K562 treated with DMSO at 1 percent for 48 hours (cell line): ENCODE results near the gene TSSK2. TPM values are rescaled to one million over a fixed set of nuclear protein-coding genes. Genes with fewer than 3 reads are reported as not detected.

Experiments used
- total RNA-seq: library from RNA; unstranded; fragments of 300-600 nt; gene quantifications from 2 replicates; pipeline ENCODE4 v1.2.3, GENCODE V29; 2022; ENCODE audit warnings: low replicate concordance; ENCODE audit errors: extremely low read depth

Gene TSSK2
- total RNA-seq, result not detected in 2 replicates

DNA sequence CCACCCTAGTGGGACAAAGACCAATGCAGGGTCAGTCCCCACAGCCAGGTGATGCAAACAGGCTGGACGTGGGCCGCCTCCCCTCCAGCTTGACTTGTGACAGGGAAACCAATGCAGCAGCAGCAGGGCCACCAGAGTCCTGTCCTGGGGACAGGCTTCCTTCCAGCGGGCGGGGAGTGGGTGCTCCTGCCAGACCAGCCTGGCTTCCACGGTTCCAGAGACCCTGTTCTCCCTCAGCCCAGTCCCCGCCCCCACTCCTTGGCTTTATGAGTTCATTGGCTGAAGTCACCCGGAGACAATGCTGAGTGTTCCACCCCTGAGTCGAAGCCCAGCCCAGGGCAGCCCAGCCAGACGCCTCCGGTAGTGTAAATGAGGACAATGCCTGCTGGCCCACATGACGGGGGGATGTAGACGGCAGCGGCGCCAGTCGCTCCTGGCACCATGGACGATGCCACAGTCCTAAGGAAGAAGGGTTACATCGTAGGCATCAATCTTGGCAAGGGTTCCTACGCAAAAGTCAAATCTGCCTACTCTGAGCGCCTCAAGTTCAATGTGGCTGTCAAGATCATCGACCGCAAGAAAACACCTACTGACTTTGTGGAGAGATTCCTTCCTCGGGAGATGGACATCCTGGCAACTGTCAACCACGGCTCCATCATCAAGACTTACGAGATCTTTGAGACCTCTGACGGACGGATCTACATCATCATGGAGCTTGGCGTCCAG is at the start of gene TSSK2:
Gene TSSK2, plus strand, starts transcription at position 350 of the 726 bp plus-strand sequence. Its CDS starts 92 bp downstream, at position 442.

DNA sequence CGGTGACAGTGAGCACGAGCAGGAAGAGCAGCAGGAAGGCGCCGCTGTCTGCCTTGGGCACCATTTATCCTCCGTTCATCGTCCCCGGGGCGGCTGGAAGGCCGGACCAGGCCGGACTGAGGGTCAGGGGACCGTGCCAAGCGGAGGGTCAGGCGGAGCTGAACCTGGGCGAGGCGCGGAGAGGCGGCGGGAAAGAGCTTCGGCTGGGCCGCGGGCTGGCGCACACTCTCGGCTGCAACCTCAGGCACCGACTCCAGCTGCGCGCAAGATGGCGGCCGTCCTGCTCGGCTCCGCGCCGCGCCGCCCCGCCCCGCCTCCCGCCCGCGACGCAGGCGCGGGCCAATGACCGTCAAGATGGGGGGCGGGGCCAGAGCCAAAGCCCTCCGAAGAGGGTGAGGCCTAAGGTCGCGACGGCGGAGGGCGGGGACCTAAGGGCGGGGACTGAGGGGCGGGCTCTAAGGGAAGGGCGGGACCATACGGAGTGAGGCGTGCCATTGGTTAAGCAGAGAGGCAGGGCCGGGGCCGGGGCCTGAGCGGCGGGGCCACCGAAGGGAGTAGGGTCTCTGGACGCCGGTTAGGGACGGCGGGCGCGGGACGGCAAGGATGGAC is 8.9 kb upstream of the TSSK2 start, which contains the start of gene DGCR2:
Gene DGCR2, minus strand, starts transcription at position 270 of the 609 bp plus-strand sequence. Its CDS starts 206 bp downstream, at position 64.

GRCh38 chr22:19149991-19150390 is 18.9 kb downstream of the TSSK2 start, which contains the start of gene GSC2:
TSS of gene GSC2 (minus strand) at chr22:19150292. CDS start at chr22:19150283, 9 bp downstream.

DNA sequence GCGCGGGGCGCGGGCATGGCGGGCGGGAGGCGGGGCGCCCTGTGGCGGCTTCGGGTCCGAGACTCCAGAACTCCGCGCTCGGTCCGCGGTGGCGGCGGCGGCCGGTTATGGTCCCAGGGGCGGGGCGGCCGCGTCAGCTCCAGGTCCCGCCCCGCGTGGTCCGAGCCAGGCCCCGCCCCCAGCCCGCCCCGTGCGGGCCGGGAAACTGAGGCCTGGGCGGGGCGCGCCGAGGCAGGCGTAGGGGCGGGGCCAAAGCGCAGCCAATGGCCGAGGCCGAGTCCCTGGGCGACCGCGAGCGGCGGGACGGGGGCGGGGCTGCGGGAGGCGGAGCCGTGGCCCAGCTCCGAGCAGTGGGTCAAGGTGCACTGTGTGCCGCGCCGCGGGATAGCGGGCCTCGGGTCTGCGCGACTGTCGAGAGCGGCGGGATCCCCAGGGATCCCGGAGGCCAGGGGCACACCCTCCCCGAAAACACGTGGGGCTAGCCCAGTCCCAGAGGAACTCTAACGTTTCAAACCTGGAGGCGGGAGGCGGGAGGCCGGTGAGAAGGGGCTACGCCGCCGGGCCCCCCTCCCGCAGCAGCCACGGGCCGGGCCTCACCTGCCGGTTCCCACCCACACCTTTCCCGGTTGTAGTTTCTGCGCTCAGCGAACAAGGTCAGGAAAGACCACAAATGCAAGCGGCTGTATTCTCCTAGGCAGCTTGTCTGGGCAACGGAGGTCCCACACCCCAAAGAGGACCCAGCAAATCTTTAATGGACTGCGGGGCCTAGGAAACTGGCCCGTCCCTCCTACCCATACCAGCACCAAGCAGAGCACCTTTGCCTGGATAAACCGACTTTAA is 47.8 kb downstream of the TSSK2 start, which contains the start of gene SLC25A1:
Gene SLC25A1, minus strand, starts transcription at position 80 of the 840 bp plus-strand sequence. Its CDS starts 63 bp downstream, at position 17.

Other genes with a start within 250 kb of the TSSK2 start
- gene DGCR6, start 225.0 kb upstream of the TSSK2 start, total RNA-seq, result not detected in 2 replicates
- not detected in 2 replicates for gene PRODH, start 195.0 kb upstream of the TSSK2 start, total RNA-seq
- gene DGCR2, start 8.9 kb upstream of the TSSK2 start, total RNA-seq, result 133 TPM in 1 of 2 replicates, not detected in the other
- gene ESS2, start 13.3 kb downstream of the TSSK2 start, total RNA-seq, result 189 TPM in 1 of 2 replicates, not detected in the other
- not detected in 2 replicates for gene GSC2, start 19.0 kb downstream of the TSSK2 start, total RNA-seq
- gene SLC25A1, start 47.4 kb downstream of the TSSK2 start, total RNA-seq, result not detected in 2 replicates
- gene CLTCL1, start 160.4 kb downstream of the TSSK2 start, total RNA-seq, result not detected in 2 replicates